PC-3 (cell line): ENCODE measurements around the gene GIGYF2. TPM values are rescaled to one million over a fixed set of nuclear protein-coding genes. Genes with fewer than 3 reads are reported as not detected.

Experiments used
- ATAC-seq: fragments of 200-7000 bp; cut with Tn5 transposase; 2 replicates; pipeline ENCODE4 v1.9.1; 2020; ENCODE audit warnings: mild to moderate bottlenecking, moderate library complexity
- BruUV-seq: library from RNA; stranded (reverse); fragments of 400-500 nt; replicated peaks from 2 replicates; lab custom pipeline; 2021; lab: Mats Ljungman, UMichigan
- CTCF ChIA-PET: fragments of 300-600 bp; sonication (Branson Sonifier 250); formaldehyde crosslinking; loops from one replicate; lab custom pipeline; 2022; ENCODE audit warnings: antibody characterized with exemption; lab: Charles Lee
- POLR2A ChIA-PET: fragments of 300-600 bp; sonication (Branson Sonifier 250); formaldehyde crosslinking; loops from one replicate; lab custom pipeline; 2022; ENCODE audit warnings: antibody characterized with exemption; ENCODE audit not compliant: unreplicated experiment; lab: Charles Lee
- DNase-seq: peaks from one replicate; pipeline ENCODE4 v3.0.0-alpha.2; 2015
- H2AFZ ChIP-seq: fragments of 300-600 bp; sonication (generic); 2 replicates; pipeline ENCODE4 v1.6.0; 2016; ENCODE audit warnings: antibody characterized with exemption, low read length
- H3F3A ChIP-seq: fragments of 300-600 bp; sonication (generic); one replicate; pipeline ENCODE4 v1.6.0; 2017; ENCODE audit warnings: antibody characterized with exemption, low read length, control low read depth, mild to moderate bottlenecking; ENCODE audit not compliant: unreplicated experiment
- H3K27ac ChIP-seq: fragments of 300-600 bp; sonication (generic); 2 replicates; pipeline ENCODE4 v1.5.1; 2016; ENCODE audit warnings: mild to moderate bottlenecking, low read length
- H3K27me3 ChIP-seq: fragments of 300-600 bp; sonication (generic); 2 replicates; pipeline ENCODE4 v1.6.1; 2016; ENCODE audit warnings: low read length, mixed read lengths
- H3K36me3 ChIP-seq: fragments of 300-600 bp; sonication (generic); 2 replicates; pipeline ENCODE4 v1.6.1; 2016; ENCODE audit warnings: low read depth, mixed run types, low read length, mixed read lengths
- H3K4me1 ChIP-seq: fragments of 300-600 bp; sonication (generic); 2 replicates; pipeline ENCODE4 v1.5.1; 2016; ENCODE audit warnings: low read length; ENCODE audit not compliant: insufficient read depth
- H3K4me2 ChIP-seq: fragments of 300-600 bp; sonication (generic); 2 replicates; pipeline ENCODE4 v1.6.0; 2016; ENCODE audit warnings: low read length
- H3K4me3 ChIP-seq: fragments of 300-600 bp; sonication (generic); 2 replicates; pipeline ENCODE4 v1.5.1; 2016; ENCODE audit warnings: mild to moderate bottlenecking, low read length, mixed read lengths
- H3K79me2 ChIP-seq: fragments of 300-600 bp; sonication (generic); 2 replicates; pipeline ENCODE4 v1.6.1; 2017; ENCODE audit warnings: low read length, mixed read lengths
- H3K9ac ChIP-seq: fragments of 300-600 bp; sonication (generic); 2 replicates; pipeline ENCODE4 v1.6.0; 2016; ENCODE audit warnings: mild to moderate bottlenecking, low read length
- H3K9me2 ChIP-seq: fragments of 300-600 bp; sonication (generic); replicated peaks from 2 replicates; pipeline ENCODE4 v1.6.1; 2016; ENCODE audit warnings: mixed run types, low read length, mixed read lengths
- H3K9me3 ChIP-seq: fragments of 300-600 bp; sonication (generic); 2 replicates; pipeline ENCODE4 v1.6.1; 2016; ENCODE audit warnings: low read length, mixed read lengths
- H4K20me1 ChIP-seq: fragments of 300-600 bp; sonication (generic); 2 replicates; pipeline ENCODE4 v1.6.1; 2016; ENCODE audit warnings: low read length, mixed read lengths
- CTCF ChIP-seq: fragments of 300-600 bp; sonication (generic); conservative IDR thresholded peaks from 2 replicates; pipeline ENCODE4 v1.5.1; 2017; ENCODE audit warnings: antibody characterized with exemption, low read depth, mild to moderate bottlenecking, low read length
- EZH2 ChIP-seq: fragments of 300-600 bp; sonication (generic); IDR thresholded peaks from one replicate; pipeline ENCODE4 v1.6.1; 2017; ENCODE audit warnings: antibody characterized with exemption, mild to moderate bottlenecking, low read length; ENCODE audit not compliant: unreplicated experiment
- EZH2phosphoT487 ChIP-seq: fragments of 300-600 bp; sonication (generic); IDR thresholded peaks from 2 replicates; pipeline ENCODE4 v1.6.1; 2018; ENCODE audit warnings: mild to moderate bottlenecking, antibody characterized with exemption, low read length, borderline replicate concordance
- intact Hi-C: fragments of 100-400 bp; cut with micrococcal nuclease; formaldehyde crosslinking; loops from 2 replicates; pipeline ENCODE4 v1.9.0; 2023
- total RNA-seq: library from RNA; depleted of rRNA; stranded (reverse); fragments of >200 nt; gene quantifications from 2 replicates; pipeline ENCODE4 v1.2.3, GENCODE V29; 2014

GIGYF2 gene
- total RNA-seq, 1 experiment from 2014 or later, result 41.3 TPM

GRCh38 chr2:232882085-232882484, 185.0 kb downstream of the GIGYF2 start:
- Histone ChIP-seq H3K79me2 (peaks cover 24% of the 10 kb centered on the region), H3K9ac (no peak overlapping the region), H3K4me3 (no peak overlapping the region), H3F3A (no peaks in the 10 kb centered on the region), H3K9me3 (no peaks in the 10 kb centered on the region), H3K4me2 (no peak overlapping the region), H3K36me3 (peaks cover 8% of the 10 kb centered on the region), H2AFZ (no peak overlapping the region), H3K27ac (no peak overlapping the region), H3K9me2 (no peaks in the 10 kb centered on the region), H3K27me3 (no peaks in the 10 kb centered on the region), H3K4me1 (peaks cover 19% of the 10 kb centered on the region; the same call in 1 of the 2 replicates), H4K20me1 (no peaks in the 10 kb centered on the region)
- POLR2A ChIA-PET, result no interaction called here
- DNase-seq, result no peak
- TF ChIP-seq CTCF (no peak), EZH2 (no peak), EZH2phosphoT487 (no peak)
- ATAC-seq, result no peak
- BruUV-seq, result no TSS peak
- CTCF ChIA-PET, result no interaction called here
- intact Hi-C loops, result no loop called here

- Histone ChIP-seq H3K9me3 (no peaks in the 10 kb centered on the region), H3K9me2 (no peaks in the 10 kb centered on the region), H3K27me3 (no peaks in the 10 kb centered on the region), H3K79me2 (peaks cover 18% of the 10 kb centered on the region), H3K9ac (no peak overlapping the region), H3K36me3 (peaks cover 10% of the 10 kb centered on the region), H3K4me3 (no peak overlapping the region), H4K20me1 (no peaks in the 10 kb centered on the region), H3K27ac (no peak overlapping the region), H3F3A (no peaks in the 10 kb centered on the region), H2AFZ (no peak overlapping the region), H3K4me2 (no peak overlapping the region), H3K4me1 (peaks cover 14% of the 10 kb centered on the region; the same call in 1 of the 2 replicates)
- intact Hi-C loops, result no loop called here
- BruUV-seq, result no TSS peak
- CTCF ChIA-PET, result no interaction called here
- no peak for ATAC-seq
- TF ChIP-seq CTCF (no peak), EZH2 (no peak), EZH2phosphoT487 (no peak)
- POLR2A ChIA-PET, result no interaction called here
- DNase-seq, result no peak
Observed at GRCh38 chr2:232882505-232883115, 185.5 kb downstream of the GIGYF2 start.

- no peak overlapping the region for H3K4me2 ChIP-seq
- intact Hi-C loops, result no loop called here
- ChIA-PET POLR2A (no interaction called here), CTCF (no interaction called here)
- no peak overlapping the region for H3K4me3 ChIP-seq
- no TSS peak for BruUV-seq
- ATAC-seq, result no peak
- H2AFZ ChIP-seq, result no peak overlapping the region
- H3K9me3 ChIP-seq, result no peaks in the 10 kb centered on the region
- H3K27ac ChIP-seq, result no peak overlapping the region
- H3K79me2 ChIP-seq, result peaks cover 12% of the 10 kb centered on the region
- no peak overlapping the region for H3K9ac ChIP-seq
- DNase-seq, result no peak
- peaks cover 10% of the 10 kb centered on the region for H3K36me3 ChIP-seq
- no peaks in the 10 kb centered on the region for H3K9me2 ChIP-seq
- TF ChIP-seq CTCF (no peak), EZH2 (no peak), EZH2phosphoT487 (no peak)
- H3K27me3 ChIP-seq, result no peaks in the 10 kb centered on the region
- H3F3A ChIP-seq, result no peaks in the 10 kb centered on the region
- H3K4me1 ChIP-seq, result peaks cover 10% of the 10 kb centered on the region; the same call in 1 of the 2 replicates
- no peaks in the 10 kb centered on the region for H4K20me1 ChIP-seq
Observed at GRCh38 chr2:232883116-232883721, 186.1 kb downstream of the GIGYF2 start.
